HG03469 (cell line): ENCODE data around the gene SLC22A4.

Experiments
- ATAC-seq: cut with Tn5 transposase; IDR thresholded peaks from one replicate; pipeline ENCODE4 v1.9.1; 2021; ENCODE audit warnings: mild to moderate bottlenecking, moderate library complexity, moderate number of reproducible peaks; ENCODE audit not compliant: unreplicated experiment

Gene SLC22A4

DNA sequence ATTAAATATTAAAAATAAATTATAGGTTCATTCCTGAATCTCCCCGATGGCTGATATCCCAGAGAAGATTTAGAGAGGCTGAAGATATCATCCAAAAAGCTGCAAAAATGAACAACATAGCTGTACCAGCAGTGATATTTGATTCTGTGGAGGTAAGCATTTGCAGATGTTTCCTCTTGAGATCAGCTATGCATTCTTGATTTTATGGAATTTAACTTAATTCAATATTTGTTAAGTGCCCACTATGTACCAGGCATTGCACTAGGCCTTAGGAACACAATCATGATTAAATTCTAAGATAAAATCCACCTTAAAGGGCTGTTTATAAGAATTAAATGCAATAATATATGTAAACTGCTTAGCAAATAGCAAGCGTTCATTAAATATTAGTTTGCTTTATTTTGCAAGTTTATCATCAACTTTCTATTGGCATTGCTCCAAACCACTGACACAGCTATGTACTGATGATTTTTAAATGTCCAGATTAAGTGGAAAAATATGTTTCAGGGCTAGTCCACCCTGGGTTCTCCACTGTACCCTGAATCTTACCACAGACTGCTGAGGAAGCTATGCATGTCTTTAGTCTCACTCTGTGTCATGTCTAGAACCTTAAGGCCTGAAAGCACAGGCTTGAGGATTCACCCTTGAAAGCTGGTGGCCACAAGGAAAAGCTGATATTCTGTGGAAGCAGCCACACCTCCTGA, 33.2 kb downstream of the SLC22A4 start:
- no peak for ATAC-seq

DNA sequence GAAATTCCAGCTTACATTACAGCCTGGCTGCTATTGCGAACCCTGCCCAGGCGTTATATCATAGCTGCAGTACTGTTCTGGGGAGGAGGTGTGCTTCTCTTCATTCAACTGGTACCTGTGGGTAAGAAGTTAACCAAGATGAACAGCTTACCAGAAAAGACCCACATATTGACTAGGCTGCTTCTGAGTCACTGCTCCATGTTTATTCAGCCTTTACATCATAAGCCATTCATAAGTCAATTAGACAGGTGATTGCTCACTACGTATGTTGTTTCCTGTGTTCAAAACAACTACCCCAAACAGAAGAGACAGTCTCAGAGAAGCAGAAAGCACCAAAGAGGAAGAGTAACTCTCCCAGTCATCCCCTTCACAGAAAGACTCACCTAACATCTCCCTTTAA, 40.6 kb downstream of the SLC22A4 start:
- ATAC-seq = no peak

DNA sequence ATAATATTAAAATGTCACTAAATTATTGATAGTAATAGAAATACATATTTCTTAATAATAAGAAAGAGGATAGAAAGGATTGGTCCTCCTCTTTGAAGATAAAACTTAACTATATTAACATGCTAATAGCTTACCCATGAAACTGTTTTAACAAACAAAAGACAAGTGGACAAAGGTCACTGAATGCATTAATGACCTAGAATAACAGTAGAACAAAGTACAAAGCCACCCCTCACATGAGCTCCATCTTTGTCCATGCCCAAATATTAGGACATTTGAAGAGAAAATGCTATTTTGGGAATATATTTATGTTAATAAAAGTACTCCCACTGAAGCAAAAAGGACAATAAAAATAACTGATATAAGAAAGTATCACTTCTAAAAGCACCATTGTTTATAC, 41.2 kb downstream of the SLC22A4 start:
- no peak for ATAC-seq

DNA sequence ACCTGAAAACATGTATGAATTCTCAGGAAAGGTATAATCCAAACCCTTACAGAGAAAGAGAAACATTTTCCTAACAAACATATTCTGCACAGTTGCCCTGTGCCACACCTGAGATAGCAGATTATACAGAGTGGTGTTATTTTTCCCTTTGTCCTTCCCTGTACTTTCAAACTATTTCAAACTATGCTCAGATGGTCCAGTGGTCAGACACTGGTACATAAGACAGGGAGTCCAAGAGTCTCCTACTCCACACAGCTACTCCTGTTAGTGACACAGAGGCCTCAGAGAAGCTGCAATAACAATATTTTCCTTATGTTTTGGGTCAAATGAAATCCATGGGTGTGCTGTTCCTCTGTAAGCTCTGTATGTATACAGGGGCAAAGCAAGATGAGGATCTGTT, 45.3 kb downstream of the SLC22A4 start:
- ATAC-seq = no peak

DNA sequence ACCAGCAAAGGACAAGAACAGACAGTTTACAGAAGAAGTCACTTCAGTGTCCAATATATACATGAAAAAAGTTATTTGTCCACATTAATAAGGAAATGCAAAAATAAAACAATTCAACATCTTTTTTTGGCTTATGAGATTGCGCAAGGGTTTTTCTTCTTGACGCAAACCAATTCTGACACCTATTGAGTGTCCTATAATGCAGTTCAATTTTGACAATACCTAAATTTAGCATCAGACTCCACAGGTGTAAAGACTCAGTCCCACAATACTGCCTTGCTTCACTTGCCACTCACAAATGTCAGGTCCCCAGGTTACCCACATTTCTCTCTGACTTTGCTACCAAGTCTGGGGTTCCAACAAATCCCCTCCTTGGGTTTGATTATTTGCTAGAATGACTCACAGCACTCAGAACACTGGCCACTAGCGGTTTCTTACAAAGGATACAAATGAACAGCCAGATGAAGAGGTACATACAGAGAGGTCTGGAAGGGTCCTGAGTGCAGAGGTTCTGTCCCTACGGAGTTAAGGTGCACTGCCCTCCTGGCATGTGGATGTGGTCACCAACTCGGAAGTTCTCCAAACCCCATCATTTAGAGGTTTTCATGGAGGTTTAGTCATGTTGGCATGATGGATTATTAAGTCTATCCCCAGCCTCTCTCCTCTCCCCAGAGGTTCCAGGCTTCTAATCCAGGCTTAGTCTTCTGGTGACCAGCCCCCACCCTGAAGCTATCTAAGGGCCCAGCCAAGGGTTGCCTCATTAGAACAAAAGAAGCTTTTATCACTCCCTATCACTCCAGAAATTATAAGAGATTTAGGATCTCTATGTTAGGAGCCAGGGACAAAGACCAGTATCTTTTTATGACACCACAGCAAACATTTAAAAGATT, 48.3 kb downstream of the SLC22A4 start:
- ATAC-seq = no peak

DNA sequence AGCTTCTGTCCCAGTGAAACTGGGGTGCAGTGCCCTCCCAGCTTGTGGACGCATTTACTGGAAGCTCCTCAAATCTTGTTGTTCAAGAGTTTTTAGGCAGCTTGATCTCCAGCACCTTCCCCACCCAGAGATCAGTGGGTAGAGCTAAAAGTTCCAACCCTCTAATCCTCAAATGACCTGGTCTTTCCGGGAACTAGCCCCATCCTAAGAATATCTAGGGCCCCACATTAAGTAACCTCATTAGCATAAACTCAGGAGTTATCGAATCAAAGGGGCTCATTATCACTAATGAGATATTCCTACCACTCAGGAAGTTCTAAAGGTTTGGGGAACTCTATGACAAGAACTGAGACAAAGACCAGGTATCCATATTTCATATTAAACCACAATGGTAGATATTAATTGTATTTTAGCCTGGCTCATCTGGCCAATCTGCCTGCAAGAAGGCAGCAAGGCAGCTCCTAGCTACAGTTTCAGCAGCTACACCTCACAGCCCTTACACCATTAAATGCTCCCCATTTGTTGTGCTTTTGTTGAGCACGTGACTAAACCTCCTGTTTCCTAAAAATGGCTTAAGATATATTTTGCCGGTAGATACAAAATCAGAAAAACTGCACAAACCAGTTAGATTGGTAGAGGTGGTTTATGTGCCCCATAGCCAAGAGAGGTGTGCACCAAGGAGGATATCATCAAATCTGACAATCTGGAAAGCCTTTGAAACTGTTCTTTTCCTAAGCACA, 50.8 kb downstream of the SLC22A4 start:
- ATAC-seq = no peak

DNA sequence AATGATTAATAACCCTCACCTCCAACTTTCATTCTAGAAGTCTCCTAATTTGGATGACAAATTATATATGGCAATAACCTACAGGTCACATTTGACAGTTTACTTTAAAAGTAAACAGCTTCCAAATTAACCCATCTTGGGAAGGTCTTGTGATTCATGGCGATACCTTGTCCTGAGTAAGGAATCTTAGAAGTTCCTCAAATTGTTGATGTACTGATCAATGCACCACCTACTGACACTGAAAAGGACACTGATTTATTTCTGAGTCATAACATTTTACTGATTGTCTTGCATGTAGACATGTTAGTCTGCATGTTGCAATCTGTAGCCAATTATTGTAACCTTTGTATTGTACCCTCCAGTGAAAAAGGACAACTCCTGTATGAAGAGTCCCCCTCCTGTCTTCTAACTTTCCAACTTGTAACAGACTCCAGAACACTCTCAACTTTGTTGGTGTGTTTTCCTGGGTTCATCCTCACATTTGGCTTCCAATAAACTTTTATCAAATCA, 59.3 kb downstream of the SLC22A4 start:
- ATAC-seq = no peak

DNA sequence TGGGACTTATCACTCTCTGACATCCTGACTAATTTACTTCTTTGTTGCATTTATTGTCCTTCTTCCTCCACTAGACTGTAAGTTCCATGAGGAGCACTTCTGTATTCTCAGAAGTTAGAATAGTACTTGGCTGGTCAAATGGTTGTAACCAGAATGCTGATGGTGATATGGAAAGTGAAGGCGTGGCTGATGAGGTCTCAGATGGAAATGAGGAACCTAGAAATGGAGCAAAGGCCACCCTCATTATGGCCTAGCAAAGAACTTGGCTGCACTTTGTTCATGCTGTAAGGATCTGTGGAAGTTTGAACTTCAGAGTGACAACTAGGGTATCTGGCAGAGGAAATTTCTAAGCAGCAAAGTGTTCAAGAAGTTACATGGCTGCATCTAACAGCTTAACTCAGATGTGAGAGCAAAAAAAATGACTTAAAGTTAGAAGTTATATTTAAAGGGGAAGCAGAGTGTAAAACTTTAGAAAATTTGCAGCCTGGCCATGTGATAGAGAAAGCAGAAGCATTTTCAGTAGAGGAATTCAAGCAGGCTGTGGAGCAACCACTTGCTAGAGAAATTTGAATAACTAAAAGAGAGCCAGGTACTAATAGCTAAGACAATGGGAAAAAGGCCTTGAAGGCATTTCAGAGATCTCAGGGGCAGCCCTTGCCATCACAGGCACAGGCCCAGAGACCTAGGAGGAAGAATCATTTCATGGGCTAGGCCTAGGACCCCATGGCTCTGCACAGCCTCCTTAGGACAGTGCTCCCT, 60.4 kb downstream of the SLC22A4 start:
- ATAC-seq = no peak

DNA sequence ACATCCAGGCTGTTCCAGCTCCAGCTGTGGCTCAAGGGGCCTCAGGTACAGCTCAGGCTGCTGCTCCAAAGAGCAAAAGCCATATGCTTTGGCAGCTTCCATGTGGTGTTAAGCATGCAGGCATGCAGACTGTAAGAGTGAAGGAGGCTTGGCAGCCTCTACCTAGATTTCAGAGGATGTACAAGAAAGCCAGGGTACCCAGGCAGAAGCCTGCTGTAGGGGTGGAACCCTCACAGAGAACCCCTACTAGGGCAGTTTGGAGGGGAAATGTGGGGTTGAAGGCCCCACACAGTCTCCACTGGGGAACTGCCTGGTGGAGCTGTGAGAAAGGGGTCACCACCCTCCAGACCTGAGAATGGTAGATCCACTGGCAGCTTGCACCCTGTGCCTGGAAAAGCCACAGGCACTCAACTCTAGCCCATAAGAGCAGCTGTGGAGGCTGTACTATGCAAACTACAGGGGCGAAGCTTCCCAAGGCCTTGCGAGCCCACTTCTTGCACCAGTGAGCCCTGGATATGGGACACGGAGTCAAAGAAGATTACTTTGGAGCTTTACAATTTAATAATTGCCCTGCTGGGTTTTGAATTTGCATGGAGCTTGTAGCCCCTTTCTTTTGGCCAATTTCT, 61.1 kb downstream of the SLC22A4 start:
- no peak for ATAC-seq

DNA sequence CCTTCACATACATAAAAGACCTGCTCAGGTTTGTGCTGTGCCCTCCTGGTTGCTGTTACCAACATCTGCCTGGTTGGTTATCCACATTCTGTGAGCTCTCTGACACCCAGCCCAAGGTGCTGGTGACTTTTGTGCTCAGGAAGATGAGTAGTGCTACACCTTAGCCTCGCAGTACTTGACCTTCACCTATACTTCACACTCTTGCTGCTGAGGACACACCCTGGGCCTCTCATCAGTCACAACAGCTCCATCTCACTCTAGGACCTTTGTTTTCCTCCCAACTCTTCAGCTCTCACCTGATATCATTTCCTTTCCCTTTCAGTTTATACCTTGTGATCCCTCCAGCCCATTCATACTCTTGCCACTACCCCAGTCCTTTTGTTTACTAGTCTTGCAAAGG, 64.6 kb downstream of the SLC22A4 start:
- no peak for ATAC-seq

DNA sequence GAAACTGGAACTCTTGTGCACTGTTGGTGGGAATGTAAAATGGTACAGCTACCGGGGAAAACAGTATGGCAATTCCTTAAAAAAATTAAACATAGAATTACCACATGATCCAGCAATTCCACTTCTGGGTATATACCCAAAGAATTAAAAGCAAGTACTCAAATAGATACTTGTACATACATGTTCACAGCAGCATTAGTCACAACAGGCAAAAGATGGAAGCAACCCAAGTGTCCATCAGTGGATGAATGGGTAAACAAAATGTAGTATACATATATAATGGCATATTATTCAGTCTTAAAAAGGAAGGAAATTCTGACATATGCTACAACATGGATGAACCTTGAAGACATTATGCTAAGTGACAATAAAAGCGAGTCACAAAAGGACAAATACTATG, 67.9 kb downstream of the SLC22A4 start:
- ATAC-seq = no peak

DNA sequence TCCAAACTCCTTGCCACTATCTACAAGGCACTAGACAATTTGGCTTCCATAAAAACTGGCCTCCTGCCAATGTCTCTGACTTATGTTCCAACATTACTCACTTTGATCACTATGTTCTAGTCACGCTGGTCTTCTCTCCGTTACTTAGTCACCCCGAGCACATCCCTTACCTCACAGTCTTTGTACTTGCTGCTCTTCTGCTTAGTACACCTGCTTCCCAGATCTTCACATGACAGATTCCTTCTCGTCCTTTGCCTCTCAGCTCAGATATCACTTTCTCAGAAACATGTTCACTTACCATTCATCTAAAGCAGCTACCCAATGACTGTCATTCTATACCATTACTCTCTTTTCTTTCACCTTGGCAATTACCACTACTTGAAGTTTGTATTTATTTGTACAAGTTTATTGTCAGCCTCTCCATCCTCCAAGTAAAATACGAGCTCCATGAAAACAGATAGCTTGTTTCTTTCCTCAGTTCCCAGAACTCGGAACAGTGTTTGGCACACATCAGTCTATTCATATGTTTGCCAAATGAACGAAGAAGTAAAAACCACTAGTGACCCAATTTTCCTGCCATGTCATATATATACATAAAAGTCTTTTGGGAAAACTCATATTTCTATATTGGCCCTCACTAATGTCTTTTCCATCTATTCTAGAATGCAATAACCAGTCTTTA, 69.4 kb downstream of the SLC22A4 start:
- no peak for ATAC-seq

DNA sequence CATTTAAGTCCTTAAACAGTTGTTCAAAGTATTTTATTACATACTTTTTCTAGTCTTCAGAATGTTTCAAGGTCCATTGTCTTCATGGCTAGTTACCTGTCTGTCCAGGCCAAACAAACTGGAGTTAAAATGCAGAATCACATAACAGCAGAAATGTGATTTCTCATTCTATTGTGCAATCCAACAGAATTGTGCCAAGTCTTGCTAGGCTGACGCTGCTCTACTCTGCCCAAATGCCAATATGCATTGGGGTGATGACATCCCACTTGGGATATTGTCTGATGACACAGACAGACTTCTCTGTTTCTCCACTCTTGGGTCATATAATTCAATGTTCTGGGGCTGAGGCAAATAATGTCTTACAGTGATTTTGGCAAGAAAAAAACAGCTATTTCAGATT, 70.1 kb downstream of the SLC22A4 start:
- ATAC-seq = no peak

DNA sequence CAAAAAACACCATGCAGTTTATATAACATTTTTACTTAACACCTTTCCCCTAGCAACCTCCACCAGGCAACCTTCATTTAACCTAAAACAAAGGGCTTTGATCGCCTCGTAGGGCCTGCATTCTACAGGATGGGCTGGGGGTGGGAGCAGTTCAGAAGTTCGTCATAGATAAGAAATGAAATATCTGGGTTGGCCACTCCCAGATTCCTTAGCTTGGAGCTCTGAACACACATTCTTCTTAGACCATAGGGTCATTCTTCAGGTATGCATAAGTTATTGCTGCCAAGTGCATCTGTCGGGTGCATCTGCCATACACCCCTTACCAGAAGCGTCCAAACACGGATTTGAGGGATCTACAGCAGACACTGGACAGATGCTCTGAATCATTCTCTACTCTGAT, 71.0 kb downstream of the SLC22A4 start:
- ATAC-seq = no peak

DNA sequence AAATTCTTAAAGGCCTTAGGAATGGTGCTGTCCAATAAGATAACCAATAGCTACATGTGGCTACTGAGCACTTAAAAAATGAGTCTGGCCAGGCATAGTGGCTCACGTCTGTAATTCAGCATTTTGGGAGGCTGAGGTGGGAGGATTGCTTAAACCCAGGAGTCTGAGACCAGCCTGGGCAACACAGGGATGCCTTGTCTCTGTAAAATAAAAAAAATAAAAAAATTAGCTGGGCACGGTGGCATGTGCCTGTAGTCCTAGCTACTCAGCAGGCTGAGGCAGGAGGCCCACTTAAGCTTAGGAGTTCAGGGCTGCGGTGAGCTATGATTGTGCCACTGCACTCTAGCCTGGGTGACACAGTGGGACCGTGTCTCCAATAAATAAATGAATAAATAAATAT, 74.0 kb downstream of the SLC22A4 start:
- ATAC-seq = no peak

DNA sequence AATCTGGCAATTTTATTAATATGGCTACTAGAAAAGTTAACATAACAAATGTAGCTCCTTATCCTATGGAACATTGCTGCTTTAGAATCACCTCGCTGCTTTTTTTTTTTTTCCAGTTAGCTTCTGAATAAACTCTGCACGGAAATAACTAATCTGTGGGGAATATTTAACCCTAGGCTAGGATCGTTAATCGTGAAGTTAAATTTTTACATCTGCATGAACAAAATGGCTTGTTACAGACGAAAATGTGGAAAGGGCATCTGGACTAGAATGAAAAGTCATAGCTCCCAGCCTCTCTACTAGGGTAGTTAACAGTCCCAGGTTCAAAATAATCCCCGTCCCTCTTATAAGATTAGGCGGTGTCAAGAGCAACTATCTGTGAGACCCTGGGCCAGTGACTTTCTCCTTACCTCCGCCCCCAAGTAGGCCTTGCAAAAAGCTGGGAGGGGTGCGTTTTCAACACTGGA, 74.8 kb downstream of the SLC22A4 start:
- ATAC-seq = no peak

DNA sequence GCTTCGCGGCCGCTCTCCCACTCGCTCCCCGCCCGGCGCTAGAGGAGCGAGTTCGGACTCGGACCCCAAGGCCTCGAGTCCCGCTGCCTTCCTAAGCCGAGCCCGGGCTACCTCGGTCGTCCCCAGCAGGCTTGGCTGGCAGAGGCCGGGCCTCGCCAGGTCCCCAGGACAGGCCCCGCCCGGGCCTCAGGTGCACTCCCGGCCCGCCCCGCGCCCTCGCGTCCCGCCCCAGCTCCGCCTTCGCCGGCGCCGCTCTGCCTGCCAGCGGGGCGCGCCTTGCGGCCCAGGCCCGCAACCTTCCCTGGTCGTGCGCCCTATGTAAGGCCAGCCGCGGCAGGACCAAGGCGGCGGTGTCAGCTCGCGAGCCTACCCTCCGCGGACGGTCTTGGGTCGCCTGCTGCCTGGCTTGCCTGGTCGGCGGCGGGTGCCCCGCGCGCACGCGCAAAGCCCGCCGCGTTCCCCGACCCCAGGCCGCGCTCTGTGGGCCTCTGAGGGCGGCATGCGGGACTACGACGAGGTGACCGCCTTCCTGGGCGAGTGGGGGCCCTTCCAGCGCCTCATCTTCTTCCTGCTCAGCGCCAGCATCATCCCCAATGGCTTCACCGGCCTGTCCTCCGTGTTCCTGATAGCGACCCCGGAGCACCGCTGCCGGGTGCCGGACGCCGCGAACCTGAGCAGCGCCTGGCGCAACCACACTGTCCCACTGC, 75.4 kb downstream of the SLC22A4 start, which contains the start of gene SLC22A5:
TSS of gene SLC22A5 (plus strand) at position 237 of the 707 bp plus-strand sequence. CDS start at position 500, 263 bp downstream.
- ATAC-seq = peak; percentile 81

DNA sequence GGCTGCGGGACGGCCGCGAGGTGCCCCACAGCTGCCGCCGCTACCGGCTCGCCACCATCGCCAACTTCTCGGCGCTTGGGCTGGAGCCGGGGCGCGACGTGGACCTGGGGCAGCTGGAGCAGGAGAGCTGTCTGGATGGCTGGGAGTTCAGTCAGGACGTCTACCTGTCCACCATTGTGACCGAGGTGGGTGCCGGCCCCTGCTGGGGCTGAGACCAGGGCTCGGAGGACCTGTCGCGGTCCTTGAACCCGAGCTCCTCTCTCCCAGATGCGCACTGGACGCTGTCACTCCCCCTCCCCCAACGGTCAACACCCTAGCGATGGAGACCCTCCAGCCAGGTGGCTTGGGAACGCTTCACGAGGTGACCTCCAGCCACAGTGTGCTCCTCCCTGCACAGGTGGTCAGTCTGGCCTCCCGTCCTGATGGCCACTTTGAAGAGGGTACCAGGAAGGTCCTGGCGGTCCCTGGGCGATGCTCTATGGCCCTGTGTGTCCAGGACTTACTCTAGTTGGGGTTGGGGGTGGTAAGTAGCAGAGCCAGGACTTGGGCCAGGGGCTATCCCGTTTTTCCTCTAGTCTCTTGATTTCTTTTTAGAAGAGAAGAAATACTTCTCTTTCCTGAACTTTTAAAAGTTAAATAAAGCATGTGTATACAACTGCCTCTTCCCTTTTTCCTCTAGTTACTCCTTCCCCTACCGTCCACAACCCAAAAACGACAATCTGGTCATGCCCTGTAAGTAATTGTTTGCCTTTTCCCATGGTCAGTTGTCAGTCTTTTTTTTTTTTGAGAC, 76.2 kb downstream of the SLC22A4 start:
- peak; percentile 14 for ATAC-seq
